Amniotic stem cell (primary cell): ENCODE results near the gene CAMTA1.

ENCODE experiments used
- DNase-seq: peaks from one replicate; lab custom pipeline; 2025; lab: John Stamatoyannopoulos, UW

Gene CAMTA1

GRCh38 chr1:7616076-7616832 lies 831.0 kb downstream of the CAMTA1 start:
- no peak for DNase-seq

GRCh38 chr1:7616953-7617352 lies 831.7 kb downstream of the CAMTA1 start:
- DNase-seq, result no peak

DNA sequence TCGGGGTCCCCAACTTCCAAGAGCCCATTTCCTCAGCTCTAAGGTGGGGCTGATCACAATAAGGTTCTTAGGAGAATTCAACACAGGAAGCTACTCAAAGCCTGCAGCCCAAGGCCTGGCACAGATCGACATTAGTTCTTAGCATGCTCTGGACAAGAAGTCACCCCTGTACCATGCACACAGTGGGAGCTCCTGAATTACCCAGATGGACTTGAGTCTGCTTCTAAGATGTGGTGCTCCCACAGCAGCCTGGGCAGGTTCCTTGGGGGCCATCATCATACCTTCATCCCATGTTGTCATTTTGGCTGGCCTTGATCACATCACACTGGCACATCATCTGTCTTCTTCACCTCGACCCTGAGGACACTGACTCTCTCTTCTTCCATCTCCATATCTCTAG lies 832.6 kb downstream of the CAMTA1 start:
- DNase-seq, result no peak

- DNase-seq, result no peak
Observed at GRCh38 chr1:7620196-7620595, 834.9 kb downstream of the CAMTA1 start.

- DNase-seq, result no peak
Observed at GRCh38 chr1:7621334-7622219, 836.3 kb downstream of the CAMTA1 start.

DNA sequence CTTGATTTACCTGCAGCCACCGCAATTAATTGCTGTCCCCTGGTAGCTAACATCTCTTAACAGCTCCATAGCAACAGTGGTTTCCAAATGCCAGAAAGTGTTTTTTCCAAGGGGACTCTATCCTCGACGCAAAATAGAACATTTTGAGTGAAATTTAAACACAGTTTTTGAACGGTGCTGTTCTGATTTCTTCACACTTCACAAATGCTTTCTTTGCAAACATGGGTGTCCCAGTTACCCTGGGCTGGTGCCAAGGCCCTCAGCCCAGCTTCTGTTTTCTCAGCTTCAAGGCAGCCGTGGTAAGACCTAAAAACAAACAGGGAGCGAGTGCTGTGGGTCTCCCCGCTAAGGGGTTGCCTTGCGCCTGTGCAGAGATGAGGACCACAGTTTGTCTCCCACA lies 838.6 kb downstream of the CAMTA1 start:
- no peak for DNase-seq

- no peak for DNase-seq
Observed at GRCh38 chr1:7624791-7625355, 839.6 kb downstream of the CAMTA1 start.

- DNase-seq, result no peak
Observed at GRCh38 chr1:7625401-7625800, 840.1 kb downstream of the CAMTA1 start.

GRCh38 chr1:7628273-7628672 lies 843.0 kb downstream of the CAMTA1 start:
- no peak for DNase-seq

DNA sequence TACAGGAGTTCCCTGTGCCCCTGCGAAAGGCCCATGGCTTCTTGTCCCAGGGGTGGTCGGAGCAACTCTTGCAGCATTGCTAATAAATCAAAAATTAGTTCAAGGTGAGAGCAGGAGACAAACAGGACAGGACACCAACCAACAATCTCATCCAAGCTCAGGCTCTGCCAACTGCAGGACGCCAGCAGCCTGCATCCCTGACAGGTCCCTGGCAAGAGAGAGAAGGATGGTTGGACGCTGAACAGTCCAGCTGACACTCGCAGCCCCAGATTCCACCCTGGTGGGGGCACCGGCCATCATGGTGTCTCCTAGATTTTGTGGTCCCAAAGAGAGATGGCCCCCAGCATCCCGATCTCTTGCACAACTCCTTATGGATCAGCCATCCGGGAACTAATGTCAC lies 843.8 kb downstream of the CAMTA1 start:
- DNase-seq, result no peak

GRCh38 chr1:7629465-7630195 lies 844.4 kb downstream of the CAMTA1 start:
- no peak for DNase-seq

- DNase-seq, result no peak
Observed at GRCh38 chr1:7630378-7630777, 845.1 kb downstream of the CAMTA1 start.

DNA sequence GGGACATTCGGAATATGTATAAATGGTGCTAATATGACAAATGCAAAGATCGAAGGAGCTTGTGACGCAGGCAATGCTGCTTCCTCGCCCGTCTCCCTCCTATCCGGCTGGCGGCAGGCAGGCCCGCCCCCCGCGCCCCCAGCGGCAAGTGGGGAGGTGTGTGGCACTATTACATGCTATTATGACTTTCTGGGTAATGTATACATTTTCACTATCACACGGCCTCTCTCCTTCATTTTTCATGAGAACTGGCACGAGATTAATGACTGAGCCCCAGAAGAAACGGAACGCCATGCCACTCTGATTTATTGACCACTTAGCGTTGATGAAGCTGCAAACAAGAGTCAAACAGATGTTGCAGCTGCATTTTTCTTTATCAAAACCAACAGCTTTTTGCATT lies 846.9 kb downstream of the CAMTA1 start:
- no peak for DNase-seq

DNA sequence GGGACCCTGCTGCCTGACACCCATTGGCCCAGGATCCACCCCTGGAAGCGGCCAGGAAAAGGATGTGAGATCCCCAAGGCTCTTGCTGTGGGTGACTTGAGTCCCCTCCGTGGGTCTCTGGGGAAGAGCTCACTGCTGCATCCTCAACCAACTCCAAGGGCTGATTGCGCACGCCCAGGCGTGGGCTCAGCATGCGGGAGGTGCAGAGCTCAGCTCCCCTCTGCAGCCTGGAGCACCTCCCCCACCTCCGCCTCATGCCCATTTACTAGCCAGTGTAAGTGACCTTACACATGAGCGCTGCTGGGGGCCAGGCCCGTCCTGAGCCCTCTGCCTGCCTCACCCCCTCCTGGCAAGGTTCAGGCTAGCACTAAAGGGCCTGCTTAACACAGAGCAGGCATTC lies 847.4 kb downstream of the CAMTA1 start:
- DNase-seq, result no peak

GRCh38 chr1:7633506-7634245 lies 848.4 kb downstream of the CAMTA1 start:
- DNase-seq, result no peak

GRCh38 chr1:7634546-7635240 lies 849.4 kb downstream of the CAMTA1 start:
- DNase-seq, result no peak

GRCh38 chr1:7636795-7637526 lies 851.7 kb downstream of the CAMTA1 start:
- no peak for DNase-seq

DNA sequence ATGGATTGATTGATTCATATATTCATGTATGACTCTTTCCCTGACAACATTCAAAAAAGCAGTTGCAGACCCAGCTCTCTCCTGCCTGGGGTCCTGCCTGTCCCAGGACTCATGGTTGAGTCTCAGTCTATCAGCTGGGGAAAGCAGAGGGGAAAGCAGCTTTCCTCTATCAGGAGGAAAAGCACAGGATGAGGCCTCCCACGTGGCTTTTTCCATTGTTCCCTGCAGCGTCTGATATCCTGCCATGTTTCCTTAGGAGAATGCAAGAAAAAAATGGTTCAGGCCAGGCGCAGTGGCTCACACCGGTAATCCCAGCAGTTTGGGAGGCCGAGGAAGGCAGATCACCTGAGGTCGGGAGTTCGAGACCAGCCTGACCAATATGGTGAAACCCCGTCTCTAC lies 852.8 kb downstream of the CAMTA1 start:
- DNase-seq, result no peak

GRCh38 chr1:7639435-7640131 lies 854.3 kb downstream of the CAMTA1 start:
- no peak for DNase-seq

DNA sequence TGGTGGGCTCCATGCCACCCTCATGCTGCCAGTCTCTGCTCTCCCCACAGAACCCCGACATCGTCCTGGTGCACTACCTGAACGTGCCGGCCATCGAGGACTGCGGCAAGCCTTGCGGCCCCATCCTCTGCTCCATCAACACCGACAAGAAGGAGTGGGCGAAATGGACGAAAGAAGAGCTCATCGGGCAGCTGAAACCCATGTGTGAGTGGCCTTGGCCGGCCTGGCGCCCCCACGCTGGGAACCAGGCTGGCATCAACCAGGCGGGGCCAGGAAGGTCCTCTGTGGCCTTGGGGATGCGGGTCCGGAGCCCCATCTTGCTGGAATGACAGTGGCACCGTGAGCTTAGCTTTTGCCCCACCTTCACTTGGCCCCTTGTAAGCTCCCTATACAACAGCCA lies 855.1 kb downstream of the CAMTA1 start:
- DNase-seq, result no peak
